SW480 (cell line): ENCODE results near the gene FAM131B.

Source experiments
- DNase-seq: peaks from one replicate; pipeline ENCODE4 v3.0.0-alpha.2; 2016; ENCODE audit warnings: low spot score

FAM131B gene

DNA sequence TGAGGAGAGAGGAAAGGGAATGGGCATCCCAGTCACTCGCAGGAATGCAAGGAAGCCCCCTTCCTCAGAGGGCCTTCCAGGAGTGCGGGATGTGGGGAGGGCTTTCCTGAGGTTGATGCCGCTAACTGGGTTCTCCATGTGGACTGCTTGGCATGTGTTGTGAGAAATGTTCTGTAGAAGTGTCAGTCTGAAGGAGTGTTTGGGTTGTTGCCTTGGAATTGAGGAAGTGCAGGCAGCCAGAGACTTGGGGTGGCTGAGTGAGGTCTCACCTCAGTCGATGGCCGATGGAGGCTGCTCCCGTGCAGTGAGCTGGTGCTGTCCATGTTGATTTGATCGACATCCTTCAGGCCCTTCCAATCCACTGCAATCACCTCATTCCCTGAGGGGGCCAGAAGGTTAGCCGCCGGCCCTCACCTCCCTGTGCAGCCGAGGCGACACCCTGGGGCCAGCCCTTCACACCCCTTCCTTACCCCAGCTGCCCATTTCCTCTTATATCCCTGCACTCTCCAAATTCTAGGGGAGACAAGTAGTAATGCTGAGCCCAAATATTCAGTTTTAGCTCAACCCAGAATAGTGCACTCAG, 2.7 kb downstream of the FAM131B start:
- DNase-seq: no peak

- DNase-seq: no peak
These were observed 3.9 kb downstream of the FAM131B start for GRCh38 chr7:143358626-143359025.

DNA sequence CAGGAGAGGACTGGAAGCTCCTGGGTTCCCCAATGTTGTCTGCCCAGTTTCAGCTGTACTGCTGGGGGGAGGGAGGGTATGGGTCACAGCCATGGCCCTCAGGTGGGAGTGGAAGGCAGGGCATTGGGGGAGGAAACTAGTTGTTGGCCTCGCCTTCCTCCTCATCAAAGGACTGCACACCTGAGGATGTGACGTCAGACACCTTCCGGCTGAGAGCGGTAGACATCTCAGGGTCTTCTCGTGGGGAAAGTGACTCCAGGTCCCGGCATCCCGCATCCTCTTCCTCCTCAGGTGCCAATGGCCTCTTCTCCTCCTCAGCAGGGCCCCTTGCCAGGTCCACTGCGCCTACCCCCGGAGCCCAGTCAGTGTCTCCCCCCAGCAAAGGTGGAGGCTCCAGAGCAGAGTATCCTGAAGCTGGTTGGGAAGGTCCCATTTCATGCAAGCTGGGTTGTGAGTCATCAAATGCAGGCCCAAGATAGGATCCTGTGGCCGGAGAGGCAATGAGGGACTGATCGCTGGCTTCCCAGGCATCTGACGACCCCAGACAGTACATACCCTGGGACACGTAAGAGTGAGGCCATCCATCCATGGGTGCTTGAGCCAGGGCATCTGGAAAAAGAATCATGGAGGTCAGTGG, 6.0 kb downstream of the FAM131B start:
- no peak for DNase-seq

DNA sequence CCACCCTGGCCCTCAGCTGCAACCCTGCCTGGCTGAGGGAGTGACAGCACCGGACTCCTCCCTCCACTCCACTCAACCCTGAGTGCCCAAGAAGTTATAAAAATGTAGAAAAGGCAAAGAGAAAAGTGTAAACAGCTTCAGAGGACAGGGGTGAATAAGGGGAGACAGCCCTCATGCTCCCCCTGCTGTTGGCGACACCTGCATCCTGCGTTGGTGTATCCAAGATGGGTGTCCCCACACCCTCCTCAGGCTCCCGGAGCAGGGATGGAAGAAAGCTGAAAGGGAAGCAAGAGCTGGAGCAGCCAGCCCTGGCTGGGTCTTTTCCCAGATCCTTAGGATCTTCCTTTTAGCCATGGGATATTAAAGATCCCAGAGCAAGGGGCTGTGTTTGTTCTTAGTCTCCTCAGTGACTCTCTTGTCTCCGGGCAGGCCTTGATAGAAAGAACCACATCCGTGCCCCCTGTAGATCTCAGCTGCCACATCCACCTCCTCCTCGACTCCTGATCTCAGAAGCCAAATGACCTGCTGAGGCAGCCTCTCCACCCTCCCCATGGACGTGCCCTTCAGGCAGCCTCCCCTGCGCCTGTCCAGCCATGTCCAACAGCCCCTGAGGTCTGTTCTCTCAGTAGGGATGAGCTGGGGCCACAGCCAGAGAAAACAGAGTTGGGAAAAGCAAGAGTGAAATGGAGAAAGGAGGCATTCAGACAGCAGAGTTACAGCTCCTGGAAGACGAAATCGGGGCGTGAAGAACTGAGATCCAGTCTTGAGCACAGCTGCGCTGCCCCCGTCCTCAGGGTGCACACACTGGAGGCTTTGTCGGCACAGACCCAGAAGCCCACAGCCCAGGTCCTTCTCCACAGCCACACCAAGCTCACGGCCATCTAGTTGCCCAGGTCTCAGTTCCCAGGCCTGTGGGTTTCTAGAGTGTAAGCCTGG, 6.8 kb downstream of the FAM131B start:
- no peak for DNase-seq

DNA sequence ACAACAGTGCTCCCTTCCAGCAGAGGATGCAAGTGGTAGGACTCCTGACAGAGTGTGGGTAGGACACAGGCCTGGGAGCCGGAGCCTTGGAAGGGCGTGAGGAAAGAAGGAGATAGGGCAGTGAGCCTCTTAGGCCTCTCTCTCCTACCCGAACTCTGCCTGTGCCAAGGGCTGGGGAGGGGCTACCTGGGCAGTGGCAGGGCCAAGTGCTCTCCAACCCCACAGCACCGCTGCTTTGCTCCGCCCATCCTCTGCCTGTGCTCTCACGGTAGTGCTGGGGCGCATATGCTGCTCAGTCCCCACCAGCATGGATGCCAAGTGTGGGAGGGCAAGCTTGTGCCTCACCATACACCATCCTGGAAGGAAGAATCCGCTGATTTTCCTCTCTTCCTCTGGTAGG, 7.5 kb downstream of the FAM131B start:
- DNase-seq: no peak

GRCh38 chr7:143354376-143354775, 8.1 kb downstream of the FAM131B start:
- no peak for DNase-seq

GRCh38 chr7:143352531-143353002, 9.9 kb downstream of the FAM131B start:
- no peak for DNase-seq

GRCh38 chr7:143351574-143351973, 10.9 kb downstream of the FAM131B start:
- DNase-seq: no peak

- no peak for DNase-seq
These were observed 11.5 kb downstream of the FAM131B start for GRCh38 chr7:143351060-143351459.

DNA sequence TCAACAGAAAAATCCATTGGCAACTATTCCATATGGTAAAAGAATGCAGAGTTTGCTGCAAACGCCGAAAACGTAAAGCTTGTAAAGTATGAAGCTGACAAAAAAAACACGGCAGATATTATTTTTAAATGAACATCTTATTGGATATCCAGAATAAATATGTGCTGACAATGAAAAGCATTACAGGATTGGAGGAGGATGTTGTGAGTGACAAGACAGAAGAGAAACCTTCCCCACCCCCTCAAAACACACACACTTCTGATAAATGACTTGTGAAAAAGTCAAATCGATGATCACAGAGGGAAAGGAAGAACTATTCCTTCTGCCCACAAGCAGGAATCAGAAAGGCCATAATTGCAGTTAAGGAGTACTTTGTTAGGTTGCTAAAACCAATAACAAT, 14.6 kb downstream of the FAM131B start:
- no peak for DNase-seq

DNA sequence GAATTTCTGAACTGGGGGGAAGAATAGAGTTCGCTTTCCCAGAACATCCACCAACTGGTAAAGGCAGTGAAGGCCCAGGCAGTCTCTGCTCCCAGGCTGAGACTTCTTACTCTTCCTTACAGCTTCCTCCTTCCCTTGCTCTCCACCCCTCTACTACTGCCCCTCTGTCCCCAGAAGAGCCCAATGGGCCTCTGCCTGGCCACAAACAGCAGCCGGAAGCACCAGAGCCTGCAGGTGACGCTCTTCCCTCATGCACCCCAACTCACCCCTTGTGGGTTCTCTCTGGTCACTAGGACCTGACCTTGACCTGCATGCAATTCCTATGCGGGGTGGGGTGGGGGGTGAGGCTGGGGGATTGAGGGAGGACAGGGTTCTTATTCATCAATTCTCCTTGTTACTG, 16.5 kb downstream of the FAM131B start:
- DNase-seq: no peak

DNA sequence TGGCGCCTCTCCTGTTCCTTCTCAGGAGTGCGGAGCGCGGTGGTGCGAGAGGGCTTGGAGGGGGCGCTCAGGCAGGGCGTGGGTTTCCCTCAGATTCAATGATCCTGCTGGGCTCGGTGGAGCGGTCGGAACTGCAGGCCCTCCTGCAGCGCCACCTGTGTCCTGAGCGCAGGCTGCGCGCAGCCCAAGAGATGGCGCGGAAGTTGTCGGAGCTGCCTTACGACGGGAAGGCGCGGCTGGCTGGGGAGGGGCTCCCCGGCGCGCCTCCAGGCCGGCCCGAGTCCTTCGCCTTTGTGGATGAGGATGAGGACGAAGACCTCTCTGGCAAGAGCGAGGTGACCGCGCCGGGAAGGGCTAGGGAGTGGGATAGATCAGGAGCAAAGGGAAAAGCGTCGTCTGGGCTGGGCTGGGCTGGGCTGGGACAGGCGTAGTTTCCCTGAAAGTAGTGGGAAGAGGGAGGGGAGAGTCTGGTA, 17.0 kb downstream of the FAM131B start:
- DNase-seq: no peak

GRCh38 chr7:143343596-143343995, 18.9 kb downstream of the FAM131B start:
- DNase-seq: no peak

DNA sequence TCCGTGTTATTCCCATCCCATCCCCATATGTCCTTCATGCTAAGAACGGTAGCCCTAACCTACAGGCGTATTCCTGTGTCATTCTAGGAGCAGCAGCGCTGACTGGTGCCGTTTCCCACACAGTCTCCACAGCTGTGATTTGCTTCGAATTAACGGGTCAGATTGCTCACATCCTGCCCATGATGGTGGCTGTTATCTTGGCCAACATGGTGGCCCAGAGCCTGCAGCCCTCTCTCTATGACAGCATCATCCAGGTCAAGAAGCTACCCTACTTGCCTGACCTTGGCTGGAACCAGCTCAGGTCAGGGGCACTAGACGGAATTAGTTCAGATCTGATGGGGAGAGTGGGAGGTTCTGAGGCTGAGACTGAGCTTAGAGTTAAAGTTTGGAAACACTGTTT, 20.7 kb downstream of the FAM131B start:
- DNase-seq: no peak

- no peak for DNase-seq
These were observed 25.3 kb downstream of the FAM131B start for GRCh38 chr7:143337216-143337615.

DNA sequence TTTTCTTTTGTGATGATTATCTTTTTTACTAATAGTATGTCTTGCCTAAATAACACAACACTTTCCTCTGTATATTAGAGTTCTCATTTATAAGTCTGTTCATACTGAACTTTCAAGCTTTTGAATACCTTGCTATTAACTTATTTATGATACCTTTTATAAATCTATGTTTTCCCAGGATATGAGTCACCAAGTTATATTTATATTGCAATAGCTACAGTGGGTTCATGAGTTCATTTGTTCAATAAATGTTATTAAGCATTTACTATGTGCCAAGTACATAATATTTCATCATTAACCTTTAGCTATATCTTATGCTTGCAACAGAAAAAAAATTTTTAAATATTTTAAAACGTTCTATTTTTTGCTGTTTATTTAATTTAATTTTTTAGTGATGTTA, 28.3 kb downstream of the FAM131B start:
- no peak for DNase-seq

DNA sequence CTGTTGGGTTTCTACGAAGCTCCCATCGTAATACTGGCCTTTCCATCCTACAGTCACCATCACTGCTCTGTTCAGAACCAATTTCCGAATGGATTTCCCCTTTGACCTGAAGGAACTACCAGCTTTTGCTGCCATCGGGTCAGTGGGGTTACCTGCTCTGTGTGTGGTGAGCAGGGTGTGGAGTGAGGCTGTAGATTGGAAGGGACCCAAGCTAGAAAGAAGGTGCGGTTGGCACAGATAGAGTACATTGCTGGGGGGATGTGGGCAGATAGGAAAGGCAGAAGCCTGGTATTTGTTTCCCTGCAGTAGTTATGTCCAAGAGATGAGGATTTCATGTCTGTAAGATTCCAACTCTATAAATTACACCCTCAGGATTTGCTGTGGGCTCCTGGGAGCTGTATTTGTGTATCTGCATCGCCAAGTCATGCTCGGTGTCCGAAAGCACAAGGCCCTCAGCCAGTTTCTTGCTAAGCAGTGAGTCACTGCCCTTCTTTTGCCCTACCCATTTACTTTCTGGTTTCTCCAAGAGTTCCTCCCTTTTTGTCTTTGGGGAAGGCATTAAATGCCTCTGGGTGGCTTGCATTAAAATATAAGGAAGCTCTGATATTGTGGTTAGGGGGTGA, 31.2 kb downstream of the FAM131B start:
- no peak for DNase-seq

DNA sequence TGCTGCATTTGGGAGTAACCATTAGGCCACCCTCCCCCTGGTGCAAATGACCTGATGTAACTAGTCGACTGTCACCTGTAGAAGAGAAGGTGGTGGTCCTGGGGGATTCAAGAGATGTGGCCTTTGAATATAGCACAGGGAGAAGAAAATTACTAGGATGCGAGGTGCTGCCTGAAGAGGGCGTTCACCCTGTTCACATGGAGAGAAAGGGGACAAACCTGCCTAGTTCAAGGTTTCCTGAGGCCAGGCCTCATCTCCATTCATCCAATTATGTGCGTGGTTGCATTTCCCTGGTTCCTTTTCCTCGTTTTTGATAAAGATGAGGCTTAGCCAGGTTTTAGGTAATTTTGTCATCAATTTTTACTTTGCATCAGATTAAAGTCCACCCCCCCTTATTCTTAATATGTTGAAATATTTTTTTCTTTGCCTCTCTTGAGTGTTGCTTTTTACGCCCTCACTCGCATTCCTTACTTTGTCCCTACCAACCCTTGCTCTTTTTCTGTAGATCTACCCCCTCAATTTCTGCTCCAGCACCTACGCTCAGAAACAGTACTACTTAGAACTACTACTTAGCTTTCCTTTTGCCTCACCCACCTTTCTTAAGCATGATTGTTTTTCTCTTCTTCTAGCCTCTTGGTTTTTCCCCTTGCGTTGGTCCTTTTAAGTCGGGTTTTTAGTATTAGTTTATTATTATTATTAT, 32.9 kb downstream of the FAM131B start:
- DNase-seq: no peak

GRCh38 chr7:143327903-143328302, 34.6 kb downstream of the FAM131B start:
- DNase-seq: no peak

- DNase-seq: no peak
These were observed 37.3 kb downstream of the FAM131B start for GRCh38 chr7:143325240-143325639.

- DNase-seq: no peak
These were observed 38.9 kb downstream of the FAM131B start for GRCh38 chr7:143323653-143324052.
